Parathyroid adenoma (tissue), 2 donors: ENCODE results near the gene LAMB2.

ENCODE experiments used
- H2AFZ ChIP-seq: fragments of 300-600 bp; sonication (generic); one replicate; pipeline ENCODE4 v1.7.0; 2017; ENCODE audit warnings: antibody characterized with exemption, mild to moderate bottlenecking
- H3K27ac ChIP-seq: fragments of 300-600 bp; sonication (generic); one replicate; pipeline ENCODE4 v1.7.0; 2017
- H3K27me3 ChIP-seq: fragments of 300-600 bp; sonication (generic); one replicate; pipeline ENCODE4 v1.7.0; 2017; ENCODE audit warnings: low read length; ENCODE audit not compliant: control insufficient read depth, insufficient read depth
- H3K36me3 ChIP-seq: fragments of 300-600 bp; sonication (generic); one replicate; pipeline ENCODE4 v1.7.0; 2017; ENCODE audit warnings: low read length; ENCODE audit not compliant: control insufficient read depth, insufficient read depth
- H3K4me1 ChIP-seq: fragments of 300-600 bp; sonication (generic); one replicate; pipeline ENCODE4 v1.7.0; 2017; ENCODE audit warnings: control low read depth
- H3K4me2 ChIP-seq: fragments of 300-600 bp; sonication (generic); one replicate; pipeline ENCODE4 v1.7.0; 2017; ENCODE audit warnings: low read length
- H3K4me3 ChIP-seq: fragments of 300-600 bp; sonication (generic); one replicate; pipeline ENCODE4 v1.7.0; 2017; ENCODE audit warnings: low read depth, low read length
- H3K79me2 ChIP-seq: fragments of 300-600 bp; sonication (generic); one replicate; pipeline ENCODE4 v1.7.0; 2017; ENCODE audit warnings: control low read depth
- H3K9ac ChIP-seq: fragments of 300-600 bp; sonication (generic); one replicate; pipeline ENCODE4 v1.7.0; 2017; ENCODE audit warnings: mild to moderate bottlenecking
- H3K9me3 ChIP-seq: fragments of 300-600 bp; sonication (generic); one replicate; pipeline ENCODE4 v1.7.0; 2017; ENCODE audit warnings: low read length; ENCODE audit not compliant: control insufficient read depth
- CTCF ChIP-seq: fragments of 300-600 bp; sonication (generic); IDR thresholded peaks from one replicate; pipeline ENCODE4 v1.7.0; 2017; ENCODE audit warnings: antibody characterized with exemption, mild to moderate bottlenecking
- donor health status: primary hyperparathyroidism.

Gene LAMB2

GRCh38 chr3:49104052-49104426 is 28.8 kb downstream of the LAMB2 start:
- Histone ChIP-seq H3K27me3 (no peaks in the 10 kb centered on the region), H3K9me3 (no peaks in the 10 kb centered on the region), H3K79me2 (no peaks in the 10 kb centered on the region), H3K4me1 (peaks cover 13% of the 10 kb centered on the region), H2AFZ (peak overlapping the region; percentile 93), H3K27ac (peak overlapping the region; percentile 80), H3K36me3 (no peaks in the 10 kb centered on the region), H3K4me3 (peak overlapping the region; percentile 91), H3K9ac (peak overlapping the region; percentile 84), H3K4me2 (peak overlapping the region; percentile 84)
- TF ChIP-seq CTCF: no peak

GRCh38 chr3:49100046-49100615 is 32.7 kb downstream of the LAMB2 start:
- Histone ChIP-seq H3K4me2 (no peak overlapping the region), H3K9me3 (no peaks in the 10 kb centered on the region), H3K4me1 (peaks cover 9% of the 10 kb centered on the region), H2AFZ (no peak overlapping the region), H3K79me2 (no peaks in the 10 kb centered on the region), H3K27ac (no peak overlapping the region), H3K36me3 (no peaks in the 10 kb centered on the region), H3K27me3 (no peaks in the 10 kb centered on the region), H3K9ac (no peak overlapping the region), H3K4me3 (no peak overlapping the region)
- TF ChIP-seq CTCF: no peak

- no peaks in the 10 kb centered on the region for H3K27me3 ChIP-seq
- no peak for TF ChIP-seq CTCF
- H3K79me2 ChIP-seq: no peaks in the 10 kb centered on the region
- no peak overlapping the region for H3K9ac ChIP-seq
- no peak overlapping the region for H3K4me3 ChIP-seq
- H3K27ac ChIP-seq: no peak overlapping the region
- peaks cover 9% of the 10 kb centered on the region for H3K4me1 ChIP-seq
- H2AFZ ChIP-seq: no peak overlapping the region
- H3K9me3 ChIP-seq: no peaks in the 10 kb centered on the region
- H3K36me3 ChIP-seq: no peaks in the 10 kb centered on the region
- H3K4me2 ChIP-seq: no peak overlapping the region
Observed at GRCh38 chr3:49098910-49099630, 33.8 kb downstream of the LAMB2 start.

DNA sequence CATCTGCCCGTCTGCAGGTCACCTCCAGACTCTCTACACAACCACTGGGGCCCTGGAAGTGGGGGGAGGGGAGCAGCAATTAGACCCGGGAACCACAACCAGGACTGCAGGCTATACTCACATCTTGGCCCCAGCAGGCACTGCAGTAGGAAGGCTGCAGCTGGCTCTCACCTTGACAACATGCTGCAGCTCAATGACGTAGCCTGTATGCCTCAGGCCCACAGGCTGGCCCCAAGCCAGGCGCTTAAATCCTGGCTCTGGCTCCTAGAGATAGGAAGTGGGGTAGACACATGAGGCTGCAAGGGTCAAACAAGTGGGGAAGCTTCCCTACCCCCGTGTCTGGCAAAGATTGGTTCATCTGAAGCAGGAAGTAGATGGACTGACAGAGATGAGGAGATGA is 34.4 kb downstream of the LAMB2 start:
- Histone ChIP-seq H2AFZ (no peak overlapping the region), H3K4me3 (no peak overlapping the region), H3K27ac (no peak overlapping the region), H3K4me1 (peaks cover 4% of the 10 kb centered on the region), H3K79me2 (no peaks in the 10 kb centered on the region), H3K9me3 (no peaks in the 10 kb centered on the region), H3K27me3 (no peaks in the 10 kb centered on the region), H3K36me3 (no peaks in the 10 kb centered on the region), H3K4me2 (no peak overlapping the region), H3K9ac (no peak overlapping the region)
- no peak for TF ChIP-seq CTCF
